Upper lobe of right lung (tissue), 1 donor: ENCODE results near the gene NEAT1. TPM values are rescaled to one million over a fixed set of nuclear protein-coding genes. Genes with fewer than 3 reads are reported as not detected.

Source experiments
- ATAC-seq: fragments of 200-7000 bp; cut with Tn5 transposase; one replicate; pipeline ENCODE4 v1.9.1; 2020; ENCODE audit warnings: mild to moderate bottlenecking, moderate library complexity
- DNase-seq: peaks from one replicate; pipeline ENCODE4 v3.0.0-alpha.2; 2020
- H3K27ac ChIP-seq: fragments of 200-600 bp; one replicate; pipeline ENCODE4 v1.8.0; 2022
- H3K27me3 ChIP-seq: fragments of 200-600 bp; one replicate; pipeline ENCODE4 v1.8.0; 2022; ENCODE audit warnings: mild to moderate bottlenecking
- H3K36me3 ChIP-seq: fragments of 200-600 bp; one replicate; pipeline ENCODE4 v1.8.0; 2022
- H3K4me1 ChIP-seq: fragments of 200-600 bp; one replicate; pipeline ENCODE4 v1.8.0; 2022
- H3K4me3 ChIP-seq: fragments of 200-600 bp; one replicate; pipeline ENCODE4 v1.8.0; 2022; ENCODE audit warnings: mild to moderate bottlenecking
- H3K9me3 ChIP-seq: fragments of 200-600 bp; one replicate; pipeline ENCODE4 v1.8.0; 2022
- CTCF ChIP-seq: fragments of 200-600 bp; IDR thresholded peaks from one replicate; pipeline ENCODE4 v1.8.0; 2022; ENCODE audit warnings: antibody characterized with exemption
- intact Hi-C: fragments of 100-400 bp; cut with DNase I; formaldehyde crosslinking; loops from one replicate; pipeline ENCODE4 v1.11.0; 2022
- total RNA-seq: library from RNA; stranded (reverse); fragmentation: NEBNext Ultra II Directional; extraction: Animal tissue kit (Norgen Biotek cat#: 25700); gene quantifications from one replicate; pipeline ENCODE4 v1.2.1, GENCODE V29; 2021
- donor health status: DM: no; HTN: yes; CAD: no; lungs with severe emphysema.

Gene NEAT1
- total RNA-seq, 1 donor from 2014 or later, result 1,120 TPM

GRCh38 chr11:65430406-65431217 lies 8.0 kb downstream of the NEAT1 start:
- peaks cover 72% of the 10 kb centered on the region for H3K4me1 ChIP-seq
- no peak for ATAC-seq
- H3K4me3 ChIP-seq, result peak overlapping the region; percentile 98
- H3K9me3 ChIP-seq, result no peaks in the 10 kb centered on the region
- peak overlapping the region; percentile 63 for H3K27ac ChIP-seq
- H3K27me3 ChIP-seq, result no peaks in the 10 kb centered on the region
- intact Hi-C loops, result no loop called here
- no peak for TF ChIP-seq CTCF
- H3K36me3 ChIP-seq, result peaks cover 59% of the 10 kb centered on the region
- no peak for DNase-seq

- Histone ChIP-seq H3K27ac (peak overlapping the region; percentile 63), H3K4me1 (peaks cover 82% of the 10 kb centered on the region), H3K4me3 (peak overlapping the region; percentile 98), H3K9me3 (no peaks in the 10 kb centered on the region), H3K36me3 (peaks cover 59% of the 10 kb centered on the region), H3K27me3 (no peaks in the 10 kb centered on the region)
- no peak for TF ChIP-seq CTCF
- ATAC-seq (no peak), DNase-seq (no peak)
- intact Hi-C loops, result no loop called here
Measured at GRCh38 chr11:65431451-65432099, 9.0 kb downstream of the NEAT1 start.

GRCh38 chr11:65432100-65432650 lies 9.6 kb downstream of the NEAT1 start:
- Histone ChIP-seq H3K36me3 (peaks cover 59% of the 10 kb centered on the region), H3K9me3 (no peaks in the 10 kb centered on the region), H3K27me3 (no peaks in the 10 kb centered on the region), H3K4me3 (peak overlapping the region; percentile 98), H3K4me1 (peaks cover 85% of the 10 kb centered on the region), H3K27ac (no peak overlapping the region)
- ATAC-seq (no peak), DNase-seq (no peak)
- intact Hi-C loops, result no loop called here
- TF ChIP-seq CTCF, result no peak

GRCh38 chr11:65432686-65433582 lies 10.3 kb downstream of the NEAT1 start:
- Histone ChIP-seq H3K27ac (no peak overlapping the region), H3K4me3 (peak overlapping the region; percentile 4), H3K36me3 (peaks cover 59% of the 10 kb centered on the region), H3K4me1 (peaks cover 78% of the 10 kb centered on the region), H3K9me3 (no peaks in the 10 kb centered on the region), H3K27me3 (no peaks in the 10 kb centered on the region)
- intact Hi-C loops, result no loop called here
- DNase-seq (no peak), ATAC-seq (no peak)
- peak; percentile 31 for TF ChIP-seq CTCF

- no peaks in the 10 kb centered on the region for H3K27me3 ChIP-seq
- no peak for TF ChIP-seq CTCF
- no peak overlapping the region for H3K4me3 ChIP-seq
- intact Hi-C loops, result no loop called here
- no peak for ATAC-seq
- peaks cover 66% of the 10 kb centered on the region for H3K36me3 ChIP-seq
- no peaks in the 10 kb centered on the region for H3K9me3 ChIP-seq
- no peak for DNase-seq
- H3K4me1 ChIP-seq, result peaks cover 70% of the 10 kb centered on the region
- no peak overlapping the region for H3K27ac ChIP-seq
Measured at GRCh38 chr11:65433657-65434056, 11.1 kb downstream of the NEAT1 start.
